ENCODE measurements around the gene C4BPA.

C4BPA gene

GRCh38 chr1:207071426-207071825 is 32.6 kb upstream of the C4BPA start:
- Mint-ChIP-seq H3K27ac (no peak overlapping the region), H3K27me3 (ENCODE audit: low read depth, poor library complexity) (peaks cover 7% of the 10 kb centered on the region), H3K4me1 (peaks cover 46% of the 10 kb centered on the region), H3K9me3 (no peaks in the 10 kb centered on the region), H3K36me3 (ENCODE audit: low read depth) (peaks cover 7% of the 10 kb centered on the region), H3K4me3 (no peak overlapping the region)
- TF ChIP-seq, protein P1, sequence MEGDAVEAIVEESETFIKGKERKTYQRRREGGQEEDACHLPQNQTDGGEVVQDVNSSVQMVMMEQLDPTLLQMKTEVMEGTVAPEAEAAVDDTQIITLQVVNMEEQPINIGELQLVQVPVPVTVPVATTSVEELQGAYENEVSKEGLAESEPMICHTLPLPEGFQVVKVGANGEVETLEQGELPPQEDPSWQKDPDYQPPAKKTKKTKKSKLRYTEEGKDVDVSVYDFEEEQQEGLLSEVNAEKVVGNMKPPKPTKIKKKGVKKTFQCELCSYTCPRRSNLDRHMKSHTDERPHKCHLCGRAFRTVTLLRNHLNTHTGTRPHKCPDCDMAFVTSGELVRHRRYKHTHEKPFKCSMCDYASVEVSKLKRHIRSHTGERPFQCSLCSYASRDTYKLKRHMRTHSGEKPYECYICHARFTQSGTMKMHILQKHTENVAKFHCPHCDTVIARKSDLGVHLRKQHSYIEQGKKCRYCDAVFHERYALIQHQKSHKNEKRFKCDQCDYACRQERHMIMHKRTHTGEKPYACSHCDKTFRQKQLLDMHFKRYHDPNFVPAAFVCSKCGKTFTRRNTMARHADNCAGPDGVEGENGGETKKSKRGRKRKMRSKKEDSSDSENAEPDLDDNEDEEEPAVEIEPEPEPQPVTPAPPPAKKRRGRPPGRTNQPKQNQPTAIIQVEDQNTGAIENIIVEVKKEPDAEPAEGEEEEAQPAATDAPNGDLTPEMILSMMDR (IDR thresholded peaks at IDR 0.05): no peak
- no peak for DNase-seq

- H3K9me3 Mint-ChIP-seq: no peaks in the 10 kb centered on the region
- H3K27me3 Mint-ChIP-seq (ENCODE audit: low read depth, poor library complexity): peaks cover 7% of the 10 kb centered on the region
- TF ChIP-seq, protein P1 (IDR thresholded peaks at IDR 0.05): no peak
- H3K36me3 Mint-ChIP-seq (ENCODE audit: low read depth): peaks cover 7% of the 10 kb centered on the region
- H3K27ac Mint-ChIP-seq: peak overlapping the region; percentile 58
- H3K4me3 Mint-ChIP-seq: no peak overlapping the region
- H3K4me1 Mint-ChIP-seq: peaks cover 43% of the 10 kb centered on the region
- peak; percentile 18 for DNase-seq
Measured at GRCh38 chr1:207072233-207072632, 31.8 kb upstream of the C4BPA start.

DNA sequence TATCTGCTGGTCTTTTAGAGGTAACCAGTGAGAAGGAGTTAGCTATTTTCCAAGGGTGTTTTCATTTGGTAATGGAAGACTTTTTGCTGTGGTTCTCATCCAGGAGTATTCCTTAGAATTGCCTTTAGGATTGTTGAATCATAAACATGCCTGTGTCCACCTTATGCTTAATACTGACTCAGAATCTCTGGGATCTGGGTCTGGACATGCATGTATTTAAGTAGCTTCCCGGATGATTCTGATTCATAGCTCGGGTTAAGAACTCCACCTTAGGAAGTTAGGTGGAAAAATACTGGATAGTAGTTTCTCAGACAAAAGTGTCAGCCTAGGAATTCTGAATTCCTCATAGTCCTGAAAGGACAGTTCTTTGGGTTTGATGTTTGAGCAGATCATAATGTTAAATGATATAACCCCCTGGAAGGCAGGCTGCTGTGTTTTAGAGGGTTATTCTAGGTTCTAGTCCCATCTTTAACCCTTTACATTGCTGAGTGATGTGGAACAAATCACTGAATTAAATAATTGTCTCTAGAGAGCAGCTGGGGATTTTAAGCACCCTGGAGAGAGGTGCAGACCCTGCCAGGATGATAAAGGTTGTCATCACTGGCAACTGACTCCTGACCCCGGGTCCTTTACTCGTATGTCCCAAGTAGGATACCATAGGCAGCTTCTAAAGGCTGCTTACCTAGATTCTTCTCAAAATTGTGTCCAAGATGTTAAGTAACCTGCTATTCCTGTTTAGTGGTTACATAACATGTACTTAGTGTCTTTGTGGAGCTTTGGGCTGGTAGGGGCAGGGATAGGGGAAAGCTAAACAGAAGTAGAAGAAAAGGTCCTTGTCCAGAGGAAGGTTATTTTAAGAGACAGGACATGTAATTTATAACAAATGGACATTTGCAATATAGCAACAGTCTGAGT is 29.9 kb upstream of the C4BPA start:
- no peak for DNase-seq
- Mint-ChIP-seq H3K4me3 (no peak overlapping the region), H3K27ac (no peak overlapping the region), H3K36me3 (ENCODE audit: low read depth) (peaks cover 3% of the 10 kb centered on the region), H3K9me3 (no peaks in the 10 kb centered on the region), H3K27me3 (ENCODE audit: low read depth, poor library complexity) (peaks cover 4% of the 10 kb centered on the region), H3K4me1 (peaks cover 33% of the 10 kb centered on the region)
- TF ChIP-seq, protein P1 (IDR thresholded peaks at IDR 0.05): no peak

DNA sequence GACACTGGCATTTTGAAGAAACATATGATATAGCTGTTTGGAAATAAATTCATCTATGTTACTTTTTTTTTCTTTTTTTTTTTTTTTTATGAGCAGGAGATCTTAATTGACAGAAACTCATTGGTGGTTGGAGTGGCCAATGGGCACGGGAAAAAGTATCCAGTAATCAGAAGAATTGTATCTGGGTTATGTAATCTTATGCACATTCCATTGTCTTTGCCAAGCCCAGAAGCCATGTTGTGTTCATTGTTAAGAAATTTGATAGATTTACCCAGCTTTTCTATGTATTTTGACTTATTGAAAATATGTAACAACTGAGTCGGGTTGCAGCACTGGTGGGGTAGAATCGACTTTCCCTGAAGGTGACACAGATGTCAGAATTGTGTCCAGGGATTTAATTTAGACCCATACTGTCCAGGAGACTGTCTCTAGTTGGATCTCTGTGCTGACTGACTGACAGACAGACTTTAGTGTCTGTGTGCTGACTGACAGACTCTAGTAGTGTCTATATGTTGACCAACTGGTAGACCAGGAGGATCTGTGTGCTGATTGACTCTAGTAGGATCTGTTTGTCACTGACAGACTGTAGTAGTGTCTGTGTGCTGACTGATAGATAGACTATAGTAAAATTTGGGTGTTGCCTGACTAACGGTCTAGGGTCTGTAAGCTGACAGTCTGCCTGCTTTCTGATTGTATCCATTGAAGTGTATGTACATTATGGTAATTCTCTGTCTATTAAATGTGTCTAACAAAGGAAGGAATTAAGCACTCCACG is 27.7 kb upstream of the C4BPA start:
- no peak overlapping the region for H3K27ac Mint-ChIP-seq
- peaks cover 9% of the 10 kb centered on the region for H3K27me3 Mint-ChIP-seq (ENCODE audit: low read depth, poor library complexity)
- no peaks in the 10 kb centered on the region for H3K36me3 Mint-ChIP-seq (ENCODE audit: low read depth)
- TF ChIP-seq, protein P1 (IDR thresholded peaks at IDR 0.05): no peak
- peaks cover 19% of the 10 kb centered on the region for H3K4me1 Mint-ChIP-seq
- no peak for DNase-seq
- no peaks in the 10 kb centered on the region for H3K9me3 Mint-ChIP-seq
- no peak overlapping the region for H3K4me3 Mint-ChIP-seq

GRCh38 chr1:207077012-207077411 is 27.0 kb upstream of the C4BPA start:
- DNase-seq: no peak
- peaks cover 13% of the 10 kb centered on the region for H3K4me1 Mint-ChIP-seq
- no peak overlapping the region for H3K4me3 Mint-ChIP-seq
- H3K27ac Mint-ChIP-seq: no peak overlapping the region
- no peaks in the 10 kb centered on the region for H3K9me3 Mint-ChIP-seq
- TF ChIP-seq, protein P1 (IDR thresholded peaks at IDR 0.05): no peak
- no peaks in the 10 kb centered on the region for H3K36me3 Mint-ChIP-seq (ENCODE audit: low read depth)
- H3K27me3 Mint-ChIP-seq (ENCODE audit: low read depth, poor library complexity): peaks cover 9% of the 10 kb centered on the region
